HL-60/S4 treated with retinoic acid at 250 ng/mL for 4 days and 3 days (cell line): ENCODE results near the gene LYRM4.

ENCODE experiments used
- in situ Hi-C: fragments of 300-500 bp; cut with MboI; formaldehyde crosslinking; loops from 2 replicates; pipeline ENCODE4 v1.7.0; 2022; ENCODE audit warnings: low sequenced_read_pairs

Gene LYRM4

GRCh38 chr6:5180636-5181035, 80.1 kb downstream of the LYRM4 start:
- in situ Hi-C loops, result no loop called here

- in situ Hi-C loops, result no loop called here
These were observed 80.8 kb downstream of the LYRM4 start for GRCh38 chr6:5179917-5180316.

GRCh38 chr6:5178806-5179205, 81.9 kb downstream of the LYRM4 start:
- in situ Hi-C loops, result no loop called here

GRCh38 chr6:5175635-5176034, 85.1 kb downstream of the LYRM4 start:
- in situ Hi-C loops, result no loop called here

- in situ Hi-C loops, result no loop called here
These were observed 85.8 kb downstream of the LYRM4 start for GRCh38 chr6:5174756-5175549.

- in situ Hi-C loops, result no loop called here
These were observed 86.5 kb downstream of the LYRM4 start for GRCh38 chr6:5174244-5174643.

GRCh38 chr6:5173810-5174209, 86.9 kb downstream of the LYRM4 start:
- in situ Hi-C loops, result no loop called here

- in situ Hi-C loops, result no loop called here
These were observed 87.8 kb downstream of the LYRM4 start for GRCh38 chr6:5172897-5173474.

GRCh38 chr6:5172041-5172653, 88.6 kb downstream of the LYRM4 start:
- in situ Hi-C loops, result no loop called here

GRCh38 chr6:5167501-5167900, 93.2 kb downstream of the LYRM4 start:
- in situ Hi-C loops, result no loop called here

GRCh38 chr6:5164092-5164491, 96.7 kb downstream of the LYRM4 start:
- in situ Hi-C loops, result no loop called here

- in situ Hi-C loops, result no loop called here
These were observed 97.5 kb downstream of the LYRM4 start for GRCh38 chr6:5163247-5163646.

- in situ Hi-C loops, result no loop called here
These were observed 98.4 kb downstream of the LYRM4 start for GRCh38 chr6:5162355-5162754.

- in situ Hi-C loops, result no loop called here
These were observed 100.5 kb downstream of the LYRM4 start for GRCh38 chr6:5160206-5160605.

GRCh38 chr6:5159162-5159561, 101.6 kb downstream of the LYRM4 start:
- in situ Hi-C loops, result no loop called here

- in situ Hi-C loops, result no loop called here
These were observed 102.6 kb downstream of the LYRM4 start for GRCh38 chr6:5158180-5158579.

- in situ Hi-C loops, result no loop called here
These were observed 103.1 kb downstream of the LYRM4 start for GRCh38 chr6:5157621-5158138.

- in situ Hi-C loops, result no loop called here
These were observed 104.1 kb downstream of the LYRM4 start for GRCh38 chr6:5156627-5157026.

- in situ Hi-C loops, result no loop called here
These were observed 104.8 kb downstream of the LYRM4 start for GRCh38 chr6:5155906-5156305.

- in situ Hi-C loops, result no loop called here
These were observed 107.6 kb downstream of the LYRM4 start for GRCh38 chr6:5153186-5153585.

- in situ Hi-C loops, result no loop called here
These were observed 108.3 kb downstream of the LYRM4 start for GRCh38 chr6:5152460-5152859.

- in situ Hi-C loops, result no loop called here
These were observed 108.8 kb downstream of the LYRM4 start for GRCh38 chr6:5151955-5152401.
